H1 (cell line): ENCODE measurements around the gene FKBP8. TPM values are rescaled to one million over a fixed set of nuclear protein-coding genes. Genes with fewer than 3 reads are reported as not detected.

Experiments used
- CTCF ChIA-PET: fragments of 300-600 bp; sonication (Branson Sonifier 250); formaldehyde crosslinking; loops from one replicate; lab custom pipeline; 2021; ENCODE audit not compliant: partially characterized antibody; lab: Charles Lee
- POLR2A ChIA-PET: fragments of 300-600 bp; sonication (Branson Sonifier 250); formaldehyde crosslinking; loops from one replicate; lab custom pipeline; 2021; ENCODE audit warnings: inconsistent platforms; ENCODE audit not compliant: partially characterized antibody; lab: Charles Lee
- DNase-seq, 2 experiments: peaks; one replicate each; pipeline versions ENCODE4 v3.0.0 to v3.0.0-alpha.2; 2010 to 2022; ENCODE audit warnings: low spot score in 2 of 2, low read depth in 1 of 2, mixed read lengths in 1 of 2
- FAIRE-seq: peaks from 2 replicates; lab custom pipeline; 2011; peaks lifted over from hg19 to GRCh38; lab: Jason Lieb, UNC
- H2AFZ ChIP-seq: 2 replicates; pipeline ENCODE4 v1.8.1; 2012; ENCODE audit warnings: low read length, inconsistent platforms
- H2AK5ac ChIP-seq: 2 replicates; pipeline ENCODE4 v1.6.1; 2013; ENCODE audit warnings: low read depth, low read length
- H2BK120ac ChIP-seq: replicated peaks from 2 replicates; pipeline ENCODE3; 2013; ENCODE audit warnings: low read depth, low read length, inconsistent platforms
- H2BK12ac ChIP-seq: 2 replicates; pipeline ENCODE4 v1.6.1; 2013; ENCODE audit warnings: low read depth, low read length
- H2BK15ac ChIP-seq: 2 replicates; pipeline ENCODE4 v1.6.1; 2013; ENCODE audit warnings: low read length
- H2BK20ac ChIP-seq: 2 replicates; pipeline ENCODE4 v1.6.1; 2013; ENCODE audit warnings: low read length
- H2BK5ac ChIP-seq: 2 replicates; pipeline ENCODE4 v1.6.1; 2013; ENCODE audit warnings: low read depth, low read length
- H3K14ac ChIP-seq: 2 replicates; pipeline ENCODE4 v1.6.1; 2013; ENCODE audit warnings: inconsistent platforms; ENCODE audit not compliant: insufficient read length
- H3K18ac ChIP-seq: 2 replicates; pipeline ENCODE4 v1.6.1; 2013; ENCODE audit warnings: low read length; ENCODE audit errors: extremely low read depth
- H3K23ac ChIP-seq: 2 replicates; pipeline ENCODE4 v1.6.1; 2013; ENCODE audit warnings: inconsistent platforms; ENCODE audit not compliant: insufficient read length
- H3K23me2 ChIP-seq: 2 replicates; pipeline ENCODE4 v1.6.1; 2013; ENCODE audit warnings: low read depth, low read length
- H3K27ac ChIP-seq: 2 replicates; pipeline ENCODE4 v1.6.1; 2011; ENCODE audit warnings: low read depth, low read length, inconsistent platforms
- H3K27me3 ChIP-seq, 4 experiments: replicated peaks in 1 of 4; 1 replicate in 1 of 4; 2 replicates in 3 of 4; pipeline versions ENCODE4 v1.6.1 to v1.8.1; 2011 to 2013; ENCODE audit warnings: low read length in 3 of 4, mild to moderate bottlenecking in 3 of 4, inconsistent platforms in 2 of 4, mixed read lengths in 2 of 4, moderate library complexity in 1 of 4; ENCODE audit not compliant: control insufficient read depth in 3 of 4, insufficient read depth in 3 of 4; ENCODE audit errors: extremely low read depth in 1 of 4
- H3K36me3 ChIP-seq, 4 experiments: 2 replicates each; pipeline versions ENCODE4 v1.6.1 to v1.8.1; 2011 to 2013; ENCODE audit warnings: mild to moderate bottlenecking in 4 of 4, low read length in 3 of 4, moderate library complexity in 2 of 4, control low read depth in 1 of 4, inconsistent platforms in 1 of 4; ENCODE audit not compliant: insufficient read depth in 4 of 4, control insufficient read depth in 2 of 4
- H3K4ac ChIP-seq: replicated peaks from 2 replicates; pipeline ENCODE3; 2013; ENCODE audit warnings: low read length, low read depth, mixed read lengths, inconsistent platforms; ENCODE audit not compliant: insufficient read length
- H3K4me1 ChIP-seq, 4 experiments: replicated peaks in 1 of 4; 1 replicate in 1 of 4; 2 replicates in 3 of 4; pipeline versions ENCODE4 v1.6.1 to v1.8.1; 2011 to 2013; ENCODE audit warnings: low read length in 3 of 4, inconsistent platforms in 2 of 4, mixed read lengths in 1 of 4; ENCODE audit not compliant: insufficient read depth in 4 of 4, control insufficient read depth in 3 of 4
- H3K4me2 ChIP-seq, 2 experiments: 2 replicates each; pipeline versions ENCODE4 v1.6.1 to v1.8.1; 2011 to 2013; ENCODE audit warnings: low read depth in 2 of 2, low read length in 2 of 2, control low read depth in 1 of 2, inconsistent platforms in 1 of 2, mild to moderate bottlenecking in 1 of 2; ENCODE audit not compliant: insufficient read depth in 1 of 2
- H3K4me3 ChIP-seq, 4 experiments: fragments of 200-600, 300-600 bp in 1 of 4; sonication (generic), shearing (Covaris generic), sonication (Bioruptor Twin) in 1 of 4; 2 replicates each; pipeline versions ENCODE4 v1.5.1 to v1.8.1; 2011 to 2016; ENCODE audit warnings: low read length in 4 of 4, low read depth in 3 of 4, control low read depth in 2 of 4, inconsistent platforms in 2 of 4, mild to moderate bottlenecking in 2 of 4, mixed read lengths in 1 of 4, moderate library complexity in 1 of 4; ENCODE audit not compliant: insufficient read depth in 2 of 4; ENCODE audit errors: extremely low read depth in 1 of 4
- H3K56ac ChIP-seq: replicated peaks from 2 replicates; pipeline ENCODE3; 2013; ENCODE audit warnings: low read depth, mild to moderate bottlenecking, mixed read lengths, low read length, inconsistent platforms; ENCODE audit not compliant: insufficient read length
- H3K79me1 ChIP-seq: 2 replicates; pipeline ENCODE4 v1.6.1; 2013; ENCODE audit warnings: low read depth, low read length, control low read depth
- H3K79me2 ChIP-seq, 2 experiments: 2 replicates each; pipeline versions ENCODE4 v1.6.1 to v1.8.1; 2012 to 2013; ENCODE audit warnings: low read length in 2 of 2, mild to moderate bottlenecking in 2 of 2, inconsistent platforms in 1 of 2; ENCODE audit not compliant: insufficient read depth in 2 of 2, control insufficient read depth in 1 of 2
- H3K9ac ChIP-seq, 4 experiments: replicated peaks in 1 of 4; 1 replicate in 1 of 4; 2 replicates in 3 of 4; pipeline versions ENCODE4 v1.6.1 to v1.8.1; 2011 to 2013; ENCODE audit warnings: low read depth in 3 of 4, low read length in 3 of 4, control low read depth in 2 of 4, mild to moderate bottlenecking in 2 of 4, moderate library complexity in 2 of 4, inconsistent platforms in 1 of 4; ENCODE audit errors: extremely low read depth in 1 of 4
- H3K9me3 ChIP-seq, 2 experiments: 2 replicates each; pipeline versions ENCODE4 v1.6.1 to v1.8.1; 2012 to 2013; ENCODE audit warnings: mild to moderate bottlenecking in 2 of 2, moderate library complexity in 2 of 2, control low read depth in 1 of 2, inconsistent platforms in 1 of 2, low read depth in 1 of 2, low read length in 1 of 2, mixed read lengths in 1 of 2; ENCODE audit not compliant: insufficient read depth in 2 of 2
- H4K20me1 ChIP-seq, 2 experiments: replicated peaks in 1 of 2; 2 replicates each; pipeline versions ENCODE3 to v1.8.1; 2011 to 2013; ENCODE audit warnings: inconsistent platforms in 2 of 2, low read length in 2 of 2, mild to moderate bottlenecking in 1 of 2; ENCODE audit not compliant: insufficient read depth in 2 of 2, control insufficient read depth in 1 of 2
- H4K5ac ChIP-seq: 2 replicates; pipeline ENCODE4 v1.6.1; 2013; ENCODE audit warnings: low read length, low read depth, mixed read lengths, inconsistent platforms; ENCODE audit not compliant: insufficient read length
- H4K8ac ChIP-seq: 2 replicates; pipeline ENCODE4 v1.8.0; 2013; ENCODE audit warnings: mild to moderate bottlenecking, moderate library complexity, low read length, inconsistent platforms; ENCODE audit not compliant: insufficient read depth; ENCODE audit errors: extremely low read depth
- H4K91ac ChIP-seq: replicated peaks from 2 replicates; pipeline ENCODE3; 2013; ENCODE audit warnings: low read length, mixed read lengths, inconsistent platforms; ENCODE audit not compliant: insufficient read length
- HDAC2 ChIP-seq, 2 experiments: fragments of 300-600 bp in 1 of 2; sonication (generic) in 1 of 2; IDR thresholded peaks; 2 replicates each; pipeline ENCODE4 v1.6.1; 2011 to 2012; ENCODE audit warnings: low read depth in 2 of 2, low read length in 2 of 2, mild to moderate bottlenecking in 2 of 2, moderate library complexity in 2 of 2, borderline replicate concordance in 1 of 2, inconsistent platforms in 1 of 2
- SP1 ChIP-seq: IDR thresholded peaks from 2 replicates; pipeline ENCODE4 v1.6.1; 2011; ENCODE audit warnings: low read depth, low read length
- TCF12 ChIP-seq: IDR thresholded peaks from 2 replicates; pipeline ENCODE4 v1.6.1; 2011; ENCODE audit warnings: low read depth, mild to moderate bottlenecking, low read length
- WGBS, 2 experiments: shearing (Covaris generic) in 1 of 2; methylation state at CpG; one replicate each; pipeline versions ENCODE4 v1.1.6 to v1.1.7; 2013 to 2015; ENCODE audit warnings: low lambda C conversion rate in 2 of 2, mixed read lengths in 2 of 2, inconsistent platforms in 1 of 2, low coverage in 1 of 2, missing lambda C conversion rate in 1 of 2; ENCODE audit not compliant: insufficient replicate concordance in 2 of 2, insufficient coverage in 1 of 2, insufficient read length in 1 of 2; ENCODE audit errors: extremely low coverage in 1 of 2, missing lambda C conversion rate in 1 of 2; 5-methylcytosine and 5-hydroxymethylcytosine counted together
- polyA plus RNA-seq, 7 experiments: library from polyadenylated mRNA; depleted of rRNA in 3 of 7; stranded (reverse) in 5 of 7; unstranded in 2 of 7; fragments of >200 nt in 5 of 7; fragments of 200-250 nt in 2 of 7; gene quantifications; 1 replicate in 5 of 7; 2 replicates in 1 of 7; 4 replicates in 1 of 7; pipeline versions ENCODE4 v1.2.1 to v1.2.3, GENCODE V29; 2011 to 2013; ENCODE audit warnings: missing spikeins in 2 of 7, mixed read lengths in 2 of 7
- total RNA-seq: library from RNA; stranded (reverse); fragmentation: NEBNext Ultra II Directional; extraction: Animal tissue kit (Norgen Biotek cat#: 25700); gene quantifications from 2 replicates; pipeline ENCODE4 v1.2.1, GENCODE V29; 2021

Gene FKBP8
- total and polyA plus RNA-seq, 2 of the 8 experiments (the other 6 are each of a cell fraction or from before 2014, with no cell fraction given) = 264 to 309 TPM

DNA sequence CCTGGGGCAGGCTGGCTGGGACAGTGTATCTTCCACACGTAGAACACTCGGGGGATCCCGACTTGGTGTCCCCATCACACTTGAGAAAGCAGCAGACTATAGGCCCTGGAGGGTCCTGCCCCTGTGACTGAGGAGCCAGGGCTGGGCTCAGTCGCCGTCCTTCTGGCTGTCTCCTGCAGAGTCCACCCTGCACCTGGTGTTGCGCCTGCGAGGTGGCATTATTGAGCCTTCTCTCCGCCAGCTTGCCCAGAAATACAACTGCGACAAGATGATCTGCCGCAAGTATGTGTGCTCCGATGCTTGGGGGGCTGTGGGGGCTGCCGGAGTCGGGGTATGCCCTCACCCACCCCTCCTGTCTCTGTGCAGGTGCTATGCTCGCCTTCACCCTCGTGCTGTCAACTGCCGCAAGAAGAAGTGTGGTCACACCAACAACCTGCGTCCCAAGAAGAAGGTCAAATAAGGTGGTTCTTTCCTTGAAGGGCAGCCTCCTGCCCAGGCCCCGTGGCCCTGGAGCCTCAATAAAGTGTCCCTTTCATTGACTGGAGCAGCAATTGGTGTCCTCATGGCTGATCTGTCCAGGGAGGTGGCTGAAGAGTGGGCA, 31.4 kb upstream of the FKBP8 start:
- Histone ChIP-seq H3K4me3 (no peak overlapping the region), H2AFZ (no peak overlapping the region), H3K36me3 (peaks cover 16 to 44% (median 32%) of the 10 kb centered on the region in 4 experiments), H3K23ac (no peak overlapping the region), H3K56ac (no peak overlapping the region), H4K5ac (no peak overlapping the region), H3K18ac (no peak overlapping the region), H3K4ac (no peak overlapping the region), H2BK15ac (no peak overlapping the region), H3K27ac (no peak overlapping the region), H2BK20ac (no peak overlapping the region), H3K4me1 (peaks cover 0 to 9% (median 6%) of the 10 kb centered on the region in 4 experiments; a peak in 6 of 7 replicates), H3K14ac (no peak overlapping the region), H4K8ac (0 out of 2 replicates have a peak overlapping the region, but pooled peaks have one; percentile 12), H2BK5ac (no peak overlapping the region), H3K23me2 (peaks cover 10% of the 10 kb centered on the region), H3K9ac (no peak overlapping the region), H4K20me1 (peaks cover 9 to 27% of the 10 kb centered on the region in 2 experiments), H3K27me3 (no peaks in the 10 kb centered on the region), H4K91ac (no peak overlapping the region), H3K9me3 (no peaks in the 10 kb centered on the region), H3K4me2 (no peak overlapping the region), H2BK120ac (no peak overlapping the region), H2BK12ac (no peak overlapping the region), H3K79me1 (peaks cover 13% of the 10 kb centered on the region), H3K79me2 (peaks cover 12 to 20% of the 10 kb centered on the region in 2 experiments), H2AK5ac (no peak overlapping the region)
- no peak for FAIRE-seq
- ChIA-PET POLR2A (interaction anchor here (0.8 to 6.1 kb wide), 4 partner anchors 15 to 44 kb away, joined by 3 to 112 read pairs (median 14); partner anchors contain the start of genes KXD1 and REX1BD), CTCF (interaction anchor here (0.6 to 4.7 kb wide), 3 partner anchors 14 to 405 kb away, joined by 4 to 28 read pairs (median 7); partner anchors contain the start of genes ELL and REX1BD)
- WGBS, 2 experiments = 92% methylated on average over 18 of the region's 18 CpGs; no CpG with 5 or more reads in 1 of the 2 experiments
- DNase-seq = no peak
- TF ChIP-seq TCF12 (no peak), SP1 (peak; percentile 23; the same call in 1 of the 2 replicates), HDAC2 (IDR thresholded peaks at IDR 0.05; ENCODE audit: borderline replicate concordance in 1 of 2, low read depth in 2 of 2, low read length in 2 of 2) (no peak)
